GM10847 (cell line): ENCODE data around the gene VWC2L.

Experiments used
- POLR2A ChIP-seq: IDR thresholded peaks from 2 replicates; pipeline ENCODE4 v1.6.1; 2011; ENCODE audit not compliant: insufficient read length; ENCODE audit errors: extremely low read depth

The VWC2L gene

DNA sequence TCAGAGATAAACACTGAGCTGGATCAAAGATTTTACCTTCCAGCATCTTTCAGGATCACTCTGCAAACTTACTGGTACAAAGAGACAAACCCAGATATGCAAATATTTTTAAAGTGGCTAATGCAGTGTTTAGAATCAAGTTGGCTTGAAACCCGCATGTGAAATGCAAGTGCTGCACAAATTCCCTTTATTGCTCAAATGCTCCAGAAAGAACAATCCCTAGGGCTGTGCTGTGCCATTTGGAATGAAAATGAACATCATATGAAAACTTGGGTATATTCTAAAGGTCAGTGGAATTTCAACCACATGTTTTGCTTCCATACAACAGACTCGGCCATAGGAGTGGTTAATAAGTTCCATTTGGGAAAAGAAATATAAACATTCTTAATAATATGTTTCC lies 139.1 kb downstream of the VWC2L start:
- no peak for TF ChIP-seq POLR2A

DNA sequence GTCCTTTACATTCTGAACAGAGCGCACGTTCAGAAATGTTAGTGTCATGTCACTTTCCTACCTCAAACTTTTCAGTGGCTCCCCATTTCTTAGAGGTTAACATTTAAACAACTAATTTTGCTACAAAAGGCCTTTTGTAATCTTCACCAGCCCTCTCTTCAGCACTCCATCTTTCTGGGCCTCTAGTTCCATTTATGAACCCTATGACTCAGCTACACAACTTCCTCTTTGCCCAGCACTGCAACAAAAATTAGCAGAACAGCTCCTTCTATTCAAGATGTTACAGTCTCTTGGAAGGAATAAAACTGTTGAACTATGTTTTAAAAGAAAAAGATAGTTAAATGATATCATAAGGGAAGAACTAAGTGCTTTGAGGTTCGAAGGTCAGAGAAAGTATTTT lies 139.9 kb downstream of the VWC2L start:
- TF ChIP-seq POLR2A, result no peak

DNA sequence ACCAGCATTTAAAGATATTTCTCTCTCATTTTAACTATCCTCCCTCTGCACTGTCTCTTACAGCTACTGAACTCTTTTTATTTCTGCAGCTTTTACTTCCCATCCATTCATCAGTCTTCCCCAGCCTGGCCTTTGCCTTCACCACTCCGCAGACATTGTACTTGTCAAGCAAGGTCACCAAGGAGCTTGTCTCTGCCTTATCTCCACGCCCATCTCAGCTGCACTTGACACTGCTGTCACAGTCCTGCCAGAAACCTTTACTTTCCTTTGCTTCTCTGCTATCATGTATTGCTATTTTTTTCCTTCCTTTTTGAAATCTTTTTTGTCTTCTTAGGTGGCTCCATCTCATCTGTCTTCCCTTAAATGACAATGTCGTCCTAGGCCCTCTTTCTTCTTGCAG lies 147.0 kb downstream of the VWC2L start:
- no peak for TF ChIP-seq POLR2A

DNA sequence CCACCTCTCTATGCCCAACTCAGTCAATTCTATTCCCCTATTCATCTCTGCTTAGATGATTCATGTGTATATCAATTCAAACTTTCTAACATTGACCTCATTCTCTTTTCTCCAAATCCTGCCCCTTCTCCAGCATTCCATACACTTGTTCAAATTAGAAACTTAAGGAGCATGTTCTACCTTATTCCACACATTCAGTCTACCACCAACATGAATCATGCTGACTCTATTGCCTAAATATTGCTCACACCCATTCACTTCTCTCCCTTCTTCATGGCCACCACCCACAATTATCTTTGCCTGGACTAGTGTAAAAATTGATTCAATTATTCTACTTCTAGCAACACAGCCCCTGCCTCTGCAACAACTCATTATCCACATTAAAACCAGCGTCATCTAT lies 147.5 kb downstream of the VWC2L start:
- no peak for TF ChIP-seq POLR2A

DNA sequence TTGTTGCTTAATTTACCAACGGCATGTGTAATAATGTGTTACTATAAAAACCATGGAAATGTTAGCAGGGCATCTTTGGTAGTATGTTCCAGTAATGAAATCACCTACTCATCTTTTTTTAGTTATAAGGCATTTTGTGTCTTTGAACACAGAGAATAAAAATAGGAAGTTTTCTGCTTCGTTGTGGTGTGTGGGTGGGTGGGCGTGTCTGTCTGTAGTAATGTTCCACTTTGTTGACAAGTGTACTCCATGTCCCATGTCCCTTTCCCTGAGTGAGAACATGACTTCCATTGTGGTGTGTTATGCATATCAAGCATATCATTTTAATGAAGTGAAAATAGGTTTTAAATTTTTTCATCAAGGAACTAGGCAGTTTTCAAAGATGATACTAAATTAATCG lies 149.3 kb downstream of the VWC2L start:
- no peak for TF ChIP-seq POLR2A

DNA sequence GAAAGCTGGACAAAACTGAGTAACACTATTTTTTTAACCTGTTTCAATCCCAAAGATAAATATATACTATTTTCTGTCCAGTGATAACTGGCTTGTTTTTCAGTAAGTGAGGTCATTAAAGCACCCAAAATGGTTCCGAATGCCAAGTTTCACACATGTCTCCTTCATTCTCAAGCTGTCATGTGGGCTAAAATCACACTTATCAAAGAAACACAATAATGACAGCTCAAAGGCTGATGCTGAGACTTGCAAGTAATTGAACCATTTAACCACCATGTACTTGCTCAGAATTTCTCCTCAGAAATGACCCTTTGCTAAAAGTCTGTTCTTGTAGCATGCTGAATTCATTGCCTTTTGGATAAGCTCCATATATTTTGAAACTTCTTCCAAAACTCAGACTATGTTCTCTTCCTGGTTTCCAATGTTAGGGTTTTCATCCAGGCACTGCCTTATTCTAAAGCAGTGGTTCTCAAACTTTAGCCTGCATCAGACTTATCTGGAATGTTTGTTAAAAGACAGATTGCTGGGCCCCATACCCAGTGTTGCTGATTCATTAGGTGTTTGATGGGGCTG lies 149.8 kb downstream of the VWC2L start:
- TF ChIP-seq POLR2A, result no peak

DNA sequence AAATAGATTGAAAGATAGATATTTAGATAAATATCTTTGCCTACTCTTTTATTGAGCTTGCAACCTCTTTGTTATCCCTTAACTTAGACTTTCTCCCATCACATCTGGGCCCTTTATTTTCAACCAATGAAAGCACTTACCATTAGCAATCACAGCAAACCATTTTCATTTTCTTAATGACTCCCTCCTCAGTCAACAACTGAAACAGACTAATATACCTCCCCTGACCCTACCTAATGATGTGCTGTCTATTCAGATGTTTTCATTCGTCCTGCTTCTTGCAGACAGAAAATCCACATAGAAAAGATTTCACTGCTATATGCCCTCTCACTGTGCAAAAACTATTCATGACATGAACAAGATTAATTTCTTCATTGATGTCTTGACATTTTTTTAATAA lies 154.4 kb downstream of the VWC2L start:
- no peak for TF ChIP-seq POLR2A

DNA sequence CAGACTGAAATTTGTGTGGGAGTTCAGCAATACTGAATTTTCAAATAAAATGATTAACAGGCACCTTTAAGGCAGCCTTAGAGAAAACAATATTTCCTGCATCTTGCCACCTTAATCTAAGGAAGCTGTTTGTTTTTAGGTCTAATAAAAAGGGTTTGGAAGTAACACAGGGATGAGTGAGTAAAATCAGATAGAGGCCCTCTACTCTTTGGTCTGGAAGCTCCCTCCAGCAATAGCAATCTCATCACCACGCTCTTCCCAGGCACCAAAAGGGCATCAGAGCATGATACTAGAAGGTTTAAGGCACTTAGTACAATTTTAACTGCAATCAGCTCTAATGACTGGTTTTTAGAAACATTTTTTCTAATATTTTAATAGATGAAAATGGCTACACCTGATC lies 155.6 kb downstream of the VWC2L start:
- no peak for TF ChIP-seq POLR2A

DNA sequence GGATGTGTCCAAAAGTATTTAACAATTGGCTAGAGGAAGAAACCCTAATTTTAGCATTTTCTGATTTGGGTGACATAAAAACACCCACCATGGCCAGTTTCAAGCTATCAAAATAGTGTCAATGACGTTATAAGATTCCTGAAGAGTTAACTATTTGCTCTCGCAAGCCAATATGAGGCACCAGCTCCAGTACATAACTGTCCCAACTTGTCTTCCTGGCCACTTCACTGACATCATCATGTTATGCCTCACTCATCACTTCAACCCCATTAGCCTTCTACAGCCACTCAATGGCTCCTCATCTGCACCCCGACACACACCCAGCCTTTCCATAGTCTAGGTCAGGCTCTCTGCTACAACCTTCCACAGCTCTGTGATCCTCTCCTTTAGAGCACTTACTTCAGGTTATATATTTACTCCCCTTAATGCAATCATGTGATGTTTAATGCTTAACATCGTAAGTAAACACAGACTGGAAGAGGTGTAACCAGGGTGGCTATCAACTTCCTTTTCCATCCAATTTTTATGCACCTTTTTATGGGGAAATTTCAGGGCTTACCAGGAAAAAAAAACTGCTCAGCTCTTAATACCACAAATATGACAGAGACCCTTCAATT lies 158.7 kb downstream of the VWC2L start:
- TF ChIP-seq POLR2A, result no peak

DNA sequence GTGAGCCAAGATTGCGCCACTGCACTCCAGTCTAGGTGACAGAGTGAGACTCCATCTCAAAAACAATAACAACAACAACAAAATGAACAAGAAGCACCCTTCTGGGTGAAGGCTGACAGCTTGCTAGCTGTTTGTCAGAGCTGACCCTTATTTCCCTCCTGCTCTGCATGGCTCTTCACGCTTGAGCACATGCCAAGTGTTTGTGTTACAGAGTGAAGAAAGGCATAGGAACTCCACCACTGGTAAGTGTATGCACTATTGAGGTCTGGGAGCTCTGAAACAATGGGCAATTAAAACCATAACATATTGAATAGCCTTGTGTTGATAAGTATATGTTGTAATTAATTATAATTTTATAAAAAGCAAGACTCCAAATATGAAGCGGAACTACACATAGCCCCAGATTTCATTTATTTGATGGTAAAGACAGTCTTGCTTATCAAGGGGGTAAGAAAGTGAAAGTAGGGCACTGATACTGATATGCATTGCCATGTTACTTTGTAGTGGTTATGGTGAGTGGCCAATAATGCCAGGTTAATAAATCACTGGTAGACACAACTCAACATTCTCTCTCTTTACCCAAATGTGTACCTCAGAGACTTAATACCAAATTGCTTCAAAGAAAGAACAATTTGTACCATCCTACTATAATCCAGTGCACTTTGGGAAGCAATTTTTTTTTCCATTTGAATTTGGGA lies 163.4 kb downstream of the VWC2L start:
- TF ChIP-seq POLR2A, result no peak

DNA sequence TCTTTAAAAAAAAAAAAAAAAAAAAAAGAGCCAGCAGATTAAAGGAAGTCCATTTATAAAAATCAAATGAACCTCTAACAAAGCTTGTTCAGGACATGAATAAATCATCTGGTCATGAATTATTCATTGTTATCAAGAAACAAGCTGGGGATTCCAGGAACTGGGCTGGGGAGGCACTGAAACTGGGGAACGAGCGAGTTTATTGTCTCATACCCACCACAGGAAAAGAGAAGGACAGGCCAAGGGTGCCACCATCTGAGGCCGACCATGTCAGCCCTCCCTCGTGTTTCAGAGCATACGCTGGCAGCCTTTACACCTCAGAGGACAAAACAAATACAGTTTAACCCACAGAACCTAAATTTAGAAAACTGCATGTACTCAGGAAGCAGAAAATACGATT lies 164.2 kb downstream of the VWC2L start:
- no peak for TF ChIP-seq POLR2A

DNA sequence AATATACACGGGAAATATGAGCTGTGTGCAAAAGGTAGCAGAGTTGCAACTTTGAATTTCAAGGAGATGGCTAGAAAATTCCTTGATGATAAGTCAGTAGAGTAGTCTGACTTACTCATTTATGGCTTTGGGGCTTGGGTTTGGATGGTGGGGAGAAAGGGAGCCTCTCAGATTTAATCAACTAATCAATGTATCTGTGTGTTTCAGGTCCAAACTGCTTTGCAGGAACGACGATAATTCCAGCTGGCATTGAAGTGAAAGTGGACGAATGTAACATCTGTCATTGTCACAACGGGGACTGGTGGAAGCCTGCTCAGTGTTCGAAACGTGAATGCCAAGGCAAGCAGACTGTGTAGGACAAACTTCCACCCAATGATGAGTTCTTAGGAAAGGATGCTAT lies 164.6 kb downstream of the VWC2L start:
- no peak for TF ChIP-seq POLR2A

DNA sequence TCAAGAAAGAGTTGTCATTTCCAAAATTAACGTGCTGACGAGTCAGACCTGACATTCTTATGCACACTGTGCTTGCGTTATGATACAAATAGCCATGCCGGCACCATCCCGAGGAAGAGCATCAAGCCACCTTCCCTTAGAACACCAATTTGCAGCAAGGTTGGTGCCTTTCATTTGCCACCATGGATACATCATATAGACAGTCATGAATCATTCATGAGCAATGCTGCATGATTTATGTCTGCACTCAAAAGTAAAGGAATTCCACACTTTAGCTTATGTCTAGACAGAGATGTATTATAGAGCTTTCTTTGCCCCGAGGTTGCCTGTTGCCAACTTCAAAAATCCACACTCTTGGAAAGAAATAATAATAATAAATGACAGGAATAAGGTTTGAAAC lies 166.9 kb downstream of the VWC2L start:
- no peak for TF ChIP-seq POLR2A

DNA sequence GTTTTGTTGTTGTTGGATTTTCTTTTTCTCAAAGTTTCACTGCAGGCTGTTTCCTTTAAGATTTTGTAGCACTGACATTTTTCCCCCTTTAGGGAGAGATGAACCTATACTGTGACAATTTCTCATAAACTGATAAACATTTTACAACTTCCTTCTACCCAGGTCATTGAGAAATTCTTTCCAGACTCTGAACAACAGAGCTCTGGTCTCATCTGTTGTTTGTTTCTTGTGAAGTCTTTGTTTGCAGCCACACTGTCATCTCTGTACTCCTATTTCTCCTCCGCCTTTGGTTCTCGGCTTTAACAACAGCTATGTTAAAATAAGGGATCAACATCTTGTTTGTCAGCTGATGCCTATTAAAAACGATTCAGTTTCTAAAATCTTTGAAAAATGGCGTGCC lies 167.6 kb downstream of the VWC2L start:
- no peak for TF ChIP-seq POLR2A

DNA sequence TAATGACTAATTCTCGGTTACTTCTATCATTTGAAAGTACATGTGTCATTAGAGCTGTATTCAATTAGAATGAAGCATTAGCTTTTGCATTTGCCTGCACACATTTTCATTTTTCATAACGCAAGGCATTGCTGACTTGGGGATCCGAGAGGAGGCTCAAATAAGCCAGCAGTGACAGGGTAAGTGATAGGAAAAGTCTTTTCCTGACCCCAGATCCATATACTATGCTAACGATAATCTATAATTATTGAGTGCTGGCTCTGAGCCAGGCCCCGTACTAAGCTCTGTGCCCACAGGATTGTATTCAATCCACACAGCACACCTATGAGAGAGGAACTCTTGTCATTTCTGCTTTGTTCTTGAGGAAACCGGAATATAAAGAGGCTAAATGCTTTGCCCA lies 168.2 kb downstream of the VWC2L start:
- TF ChIP-seq POLR2A, result no peak

DNA sequence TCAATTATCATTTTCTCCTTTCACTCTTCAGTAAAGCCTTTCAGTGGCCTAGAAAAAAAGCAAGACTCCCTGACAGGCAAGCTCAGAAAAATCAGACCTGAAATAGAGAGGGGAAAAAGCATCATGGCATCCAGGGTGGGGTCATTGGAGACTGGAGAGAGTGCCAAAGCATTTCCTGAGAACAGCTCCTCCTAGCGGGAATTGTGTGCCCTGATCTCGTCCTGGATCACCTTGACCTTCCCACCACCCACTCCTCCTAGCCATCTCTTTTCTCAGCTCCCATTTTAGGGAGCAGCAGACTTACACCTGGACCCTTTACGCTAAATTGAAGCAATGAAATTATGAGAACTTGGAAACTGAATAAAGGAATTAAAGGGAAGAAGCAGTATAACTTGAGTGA lies 176.6 kb downstream of the VWC2L start:
- no peak for TF ChIP-seq POLR2A

DNA sequence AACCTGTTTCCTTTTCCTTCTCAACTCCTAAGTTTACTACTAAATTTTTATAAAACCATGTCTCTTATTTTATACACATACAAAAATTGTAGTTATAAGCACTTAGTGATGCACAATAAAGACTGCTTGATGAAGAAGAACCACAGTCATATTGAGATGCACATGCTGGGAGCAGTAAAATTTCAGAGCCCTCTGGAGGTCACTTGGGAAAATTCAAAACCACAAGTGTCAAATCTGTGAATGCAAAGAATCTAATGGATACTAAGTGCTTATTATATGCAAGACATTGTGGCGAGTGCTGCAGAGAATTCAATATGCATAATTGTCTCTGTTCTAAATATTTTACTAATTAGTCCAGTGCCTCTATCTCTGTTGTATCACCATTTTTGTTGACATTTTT lies 180.5 kb downstream of the VWC2L start:
- no peak for TF ChIP-seq POLR2A
